ENCODE measurements around the gene KLC1.

Gene KLC1

DNA sequence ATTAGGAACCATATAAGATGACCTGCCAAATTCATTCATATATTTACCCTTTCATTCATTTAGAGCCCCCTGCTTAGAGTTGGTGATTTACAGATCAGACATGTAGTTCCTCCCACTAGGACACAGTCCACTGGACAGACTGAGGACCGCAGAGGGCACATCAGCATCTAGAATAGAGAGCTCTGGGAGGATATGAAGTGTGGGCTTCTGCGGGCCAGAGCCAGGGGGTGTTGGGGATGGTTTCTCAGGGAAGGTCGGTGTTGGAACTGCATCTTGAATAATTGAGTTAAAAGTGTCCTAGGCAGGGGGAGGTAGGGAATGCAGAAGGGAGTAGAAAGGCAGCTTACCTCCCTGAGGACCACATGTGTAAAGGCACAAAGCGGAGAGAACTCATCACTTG, 42.9 kb downstream of the KLC1 start:
- TF ChIP-seq, protein P1, sequence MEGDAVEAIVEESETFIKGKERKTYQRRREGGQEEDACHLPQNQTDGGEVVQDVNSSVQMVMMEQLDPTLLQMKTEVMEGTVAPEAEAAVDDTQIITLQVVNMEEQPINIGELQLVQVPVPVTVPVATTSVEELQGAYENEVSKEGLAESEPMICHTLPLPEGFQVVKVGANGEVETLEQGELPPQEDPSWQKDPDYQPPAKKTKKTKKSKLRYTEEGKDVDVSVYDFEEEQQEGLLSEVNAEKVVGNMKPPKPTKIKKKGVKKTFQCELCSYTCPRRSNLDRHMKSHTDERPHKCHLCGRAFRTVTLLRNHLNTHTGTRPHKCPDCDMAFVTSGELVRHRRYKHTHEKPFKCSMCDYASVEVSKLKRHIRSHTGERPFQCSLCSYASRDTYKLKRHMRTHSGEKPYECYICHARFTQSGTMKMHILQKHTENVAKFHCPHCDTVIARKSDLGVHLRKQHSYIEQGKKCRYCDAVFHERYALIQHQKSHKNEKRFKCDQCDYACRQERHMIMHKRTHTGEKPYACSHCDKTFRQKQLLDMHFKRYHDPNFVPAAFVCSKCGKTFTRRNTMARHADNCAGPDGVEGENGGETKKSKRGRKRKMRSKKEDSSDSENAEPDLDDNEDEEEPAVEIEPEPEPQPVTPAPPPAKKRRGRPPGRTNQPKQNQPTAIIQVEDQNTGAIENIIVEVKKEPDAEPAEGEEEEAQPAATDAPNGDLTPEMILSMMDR (IDR thresholded peaks at IDR 0.05; ENCODE audit: control extremely low read depth, extremely low read depth, low read depth, missing control alignments): no peak
- POLR2A ChIA-PET: no interaction called here
- CTCF ChIA-PET: interaction anchor here (1.3 kb wide), 1 partner anchor 9 kb away, joined by 4 read pairs; no protein-coding TSS in a partner anchor
- no peak for DNase-seq (ENCODE audit: extremely low spot score)

DNA sequence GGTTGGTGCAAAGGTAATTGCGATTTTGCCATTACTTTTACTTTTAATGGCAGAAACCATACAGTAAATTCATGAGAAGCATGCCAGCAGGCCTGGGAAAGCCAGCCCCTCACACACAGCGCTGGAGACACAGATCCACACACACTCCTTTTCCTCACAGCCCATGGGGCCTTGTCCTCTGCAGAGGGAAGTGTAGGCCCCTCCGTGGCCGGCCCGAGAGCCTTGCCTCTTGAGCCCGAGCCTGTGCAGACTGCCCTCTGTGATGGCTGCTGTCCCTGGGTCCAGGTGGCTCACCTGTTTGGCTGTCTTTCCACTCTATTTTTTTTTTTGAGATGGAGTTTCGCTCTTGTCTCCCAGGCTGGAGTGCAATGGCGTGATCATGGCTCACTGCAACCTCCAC, 46.9 kb downstream of the KLC1 start:
- POLR2A ChIA-PET: no interaction called here

DNA sequence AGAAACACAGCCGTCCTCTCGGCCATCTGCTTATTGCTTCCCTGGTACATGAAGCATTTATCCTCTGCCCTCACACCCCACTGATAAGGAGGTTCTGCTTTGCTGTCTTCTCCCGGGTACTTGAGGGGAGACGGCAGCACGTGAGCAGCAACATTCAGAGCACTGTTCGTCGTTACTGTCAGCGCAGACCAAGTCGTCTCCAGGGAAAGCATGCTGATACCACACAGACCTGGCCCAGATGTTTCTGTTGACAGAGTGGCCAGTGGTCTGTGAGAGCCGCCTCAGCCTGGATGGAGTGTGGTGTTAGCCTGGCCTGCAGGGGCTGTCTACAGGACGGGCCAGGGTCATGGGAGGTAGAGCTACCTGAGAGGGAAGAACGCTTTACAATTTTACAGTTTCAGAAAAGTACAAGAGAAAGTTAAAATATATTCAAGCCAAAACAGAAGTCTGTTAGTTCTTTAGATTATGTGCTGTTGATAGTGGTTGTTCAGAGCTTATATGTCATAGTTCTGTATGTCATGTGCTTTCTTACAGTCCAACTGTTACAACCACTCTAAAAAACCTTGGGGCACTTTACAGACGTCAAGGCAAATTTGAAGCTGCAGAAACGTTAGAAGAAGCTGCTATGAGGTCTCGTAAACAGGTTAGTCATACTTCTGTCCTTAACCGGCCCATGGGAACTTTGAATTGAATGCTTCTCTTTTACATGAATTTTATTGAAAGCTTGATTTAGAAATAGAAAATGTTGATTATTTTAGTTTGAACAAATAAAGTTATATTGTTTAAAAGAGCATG, 48.1 kb downstream of the KLC1 start:
- ChIA-PET CTCF (interaction anchor here (0.8 to 2.0 kb wide), 3 partner anchors 9 to 16 kb away, joined by 3 to 7 read pairs (median 4); no protein-coding TSS in a partner anchor), POLR2A (no interaction called here)
- no peak for DNase-seq (ENCODE audit: extremely low spot score)
- TF ChIP-seq, protein P1 (IDR thresholded peaks at IDR 0.05; ENCODE audit: control extremely low read depth, extremely low read depth, low read depth, missing control alignments): no peak

More for the DNA sequence above, 46.9 kb downstream of the KLC1 start:
- CTCF ChIA-PET: interaction anchor here (1.7 to 2.0 kb wide), 2 partner anchors 8 to 15 kb away, joined by 4 to 7 read pairs; no protein-coding TSS in a partner anchor
- TF ChIP-seq, protein P1 (IDR thresholded peaks at IDR 0.05; ENCODE audit: control extremely low read depth, extremely low read depth, low read depth, missing control alignments): no peak
- DNase-seq (ENCODE audit: extremely low spot score): no peak

DNA sequence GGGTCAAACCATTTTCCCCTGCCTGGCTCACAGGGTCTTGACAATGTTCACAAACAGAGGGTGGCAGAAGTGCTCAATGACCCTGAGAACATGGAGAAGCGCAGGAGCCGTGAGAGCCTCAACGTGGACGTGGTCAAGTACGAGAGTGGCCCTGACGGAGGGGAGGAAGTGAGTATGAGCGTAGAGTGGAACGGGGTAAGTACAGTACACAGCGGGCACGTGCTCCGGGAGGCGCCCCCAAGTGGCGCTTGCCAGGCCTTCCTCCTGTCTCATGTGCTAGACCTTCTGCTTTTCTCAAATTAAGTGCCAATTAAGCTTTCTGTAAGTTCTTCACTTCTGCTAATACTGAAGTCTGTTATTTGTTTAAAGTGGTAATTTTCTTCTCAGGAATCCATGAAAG, 50.3 kb downstream of the KLC1 start:
- ChIA-PET POLR2A (no interaction called here), CTCF (interaction anchor here (0.6 to 1.9 kb wide), 11 partner anchors 9 to 108 kb away, joined by 3 to 7 read pairs (median 4); no protein-coding TSS in a partner anchor)
- TF ChIP-seq, protein P1 (IDR thresholded peaks at IDR 0.05; ENCODE audit: control extremely low read depth, extremely low read depth, low read depth, missing control alignments): peak; percentile 56
- DNase-seq (ENCODE audit: extremely low spot score): peak; percentile 79

DNA sequence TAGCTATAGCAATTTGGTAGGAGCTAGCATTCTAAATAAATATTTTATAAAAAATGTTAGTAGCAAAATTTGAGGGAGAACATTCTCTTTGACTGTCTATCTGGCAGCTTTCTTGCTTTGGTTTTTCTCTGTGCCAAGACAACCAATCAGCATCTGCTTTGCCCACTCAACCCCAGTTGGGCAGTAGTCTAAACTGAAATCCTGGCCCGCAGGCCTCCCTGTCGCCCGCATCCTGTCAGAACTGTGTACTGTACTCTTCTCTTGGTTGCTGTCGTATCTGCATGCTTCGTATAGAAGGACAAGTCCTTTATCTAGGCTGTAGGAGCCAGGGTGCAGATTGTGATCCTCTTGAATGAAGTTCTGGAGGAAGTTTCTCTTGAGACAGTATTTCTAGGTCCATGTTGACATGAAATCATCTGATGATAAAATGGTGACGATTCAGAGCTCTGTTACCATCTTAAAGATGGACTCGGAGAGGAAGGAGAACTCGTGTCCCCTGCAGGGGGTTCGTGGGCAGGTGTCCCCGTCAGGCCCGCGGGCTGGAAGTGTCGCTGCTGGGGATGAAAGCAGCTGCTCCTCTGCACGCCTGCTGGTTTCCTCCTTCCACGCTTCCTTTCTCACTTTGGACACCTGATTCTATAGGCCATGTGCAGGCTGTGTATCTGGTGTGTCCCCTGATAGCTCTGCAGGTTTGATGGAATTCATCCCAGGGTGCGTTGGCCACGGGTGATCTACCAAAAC, 51.6 kb downstream of the KLC1 start:
- TF ChIP-seq, protein P1 (IDR thresholded peaks at IDR 0.05; ENCODE audit: control extremely low read depth, extremely low read depth, low read depth, missing control alignments): no peak
- ChIA-PET POLR2A (no interaction called here), CTCF (interaction anchor here (0.9 to 1.9 kb wide), 11 partner anchors 8 to 108 kb away, joined by 3 to 7 read pairs (median 4); no protein-coding TSS in a partner anchor)
- no peak for DNase-seq (ENCODE audit: extremely low spot score)

DNA sequence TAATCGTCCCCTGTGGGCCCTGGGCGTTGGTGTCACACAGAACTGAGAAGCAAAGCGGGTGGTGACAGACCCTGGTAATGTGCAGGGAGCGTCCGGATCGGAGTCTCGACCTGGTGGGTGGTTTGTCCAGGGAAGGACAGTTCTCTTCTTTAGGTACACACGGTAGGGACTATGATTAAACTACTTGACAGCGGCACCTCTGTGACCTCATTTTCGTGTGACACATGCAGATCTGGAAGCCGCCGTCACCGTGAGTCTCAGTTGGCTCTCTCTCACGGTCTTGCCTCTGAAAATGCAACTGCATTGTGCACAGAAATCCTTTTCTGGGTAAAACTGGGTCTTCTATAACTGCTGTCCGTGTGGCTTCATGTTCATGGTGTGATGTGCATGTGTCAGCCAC, 54.1 kb downstream of the KLC1 start:
- POLR2A ChIA-PET: no interaction called here

More for the DNA sequence above, 54.1 kb downstream of the KLC1 start:
- CTCF ChIA-PET: interaction anchor here (1.3 kb wide), 1 partner anchor 11 kb away, joined by 3 read pairs; no protein-coding TSS in a partner anchor
- TF ChIP-seq, protein P1 (IDR thresholded peaks at IDR 0.05; ENCODE audit: control extremely low read depth, extremely low read depth, low read depth, missing control alignments): no peak
- no peak for DNase-seq (ENCODE audit: extremely low spot score)

Measured in GM10248 (cell line).